Measurements from ENCODE around the gene IGF2.

The IGF2 gene

GRCh38 chr11:2090172-2091111 lies 48.7 kb downstream of the IGF2 start:
- no peak for DNase-seq

- DNase-seq: peak; percentile 12
Observed at GRCh38 chr11:2089536-2090165, 49.5 kb downstream of the IGF2 start.

- DNase-seq: no peak
Observed at GRCh38 chr11:2088746-2089535, 50.2 kb downstream of the IGF2 start.

GRCh38 chr11:2088284-2088683 lies 50.9 kb downstream of the IGF2 start:
- no peak for DNase-seq

- no peak for DNase-seq
Observed at GRCh38 chr11:2086239-2087040, 52.7 kb downstream of the IGF2 start.

- no peak for DNase-seq
Observed at GRCh38 chr11:2085251-2086066, 53.7 kb downstream of the IGF2 start.

- DNase-seq: no peak
Observed at GRCh38 chr11:2084721-2085120, 54.5 kb downstream of the IGF2 start.
